ENCODE data around the gene MAGEA9.
"Not testable (repeated sequence)": the region's sequence is repeated elsewhere in the genome, so short reads cannot be mapped to it uniquely, and the experiment has no call there.

DNA sequence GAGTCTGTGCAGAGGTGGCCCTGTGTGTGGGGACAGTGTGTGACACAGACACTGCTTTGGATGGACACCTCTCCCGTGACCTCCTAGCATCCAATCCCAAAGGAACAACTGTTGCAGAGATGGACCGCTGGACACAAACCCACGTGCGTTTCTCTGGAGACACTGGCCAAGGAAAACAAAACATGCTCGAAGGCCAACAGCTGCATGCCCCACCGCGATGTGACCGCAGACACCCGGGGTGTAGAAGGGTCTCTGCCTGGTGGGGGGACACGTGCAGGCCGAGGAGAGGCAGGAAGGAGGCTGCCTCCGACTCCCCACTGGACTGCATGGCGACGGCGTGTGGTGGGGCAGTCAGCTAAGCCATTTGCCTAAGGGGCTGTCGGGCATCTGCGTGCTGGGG lies 8.0 kb upstream of the MAGEA9 start, which contains the start of gene HSFX1:
- TF ChIP-seq, protein P1, sequence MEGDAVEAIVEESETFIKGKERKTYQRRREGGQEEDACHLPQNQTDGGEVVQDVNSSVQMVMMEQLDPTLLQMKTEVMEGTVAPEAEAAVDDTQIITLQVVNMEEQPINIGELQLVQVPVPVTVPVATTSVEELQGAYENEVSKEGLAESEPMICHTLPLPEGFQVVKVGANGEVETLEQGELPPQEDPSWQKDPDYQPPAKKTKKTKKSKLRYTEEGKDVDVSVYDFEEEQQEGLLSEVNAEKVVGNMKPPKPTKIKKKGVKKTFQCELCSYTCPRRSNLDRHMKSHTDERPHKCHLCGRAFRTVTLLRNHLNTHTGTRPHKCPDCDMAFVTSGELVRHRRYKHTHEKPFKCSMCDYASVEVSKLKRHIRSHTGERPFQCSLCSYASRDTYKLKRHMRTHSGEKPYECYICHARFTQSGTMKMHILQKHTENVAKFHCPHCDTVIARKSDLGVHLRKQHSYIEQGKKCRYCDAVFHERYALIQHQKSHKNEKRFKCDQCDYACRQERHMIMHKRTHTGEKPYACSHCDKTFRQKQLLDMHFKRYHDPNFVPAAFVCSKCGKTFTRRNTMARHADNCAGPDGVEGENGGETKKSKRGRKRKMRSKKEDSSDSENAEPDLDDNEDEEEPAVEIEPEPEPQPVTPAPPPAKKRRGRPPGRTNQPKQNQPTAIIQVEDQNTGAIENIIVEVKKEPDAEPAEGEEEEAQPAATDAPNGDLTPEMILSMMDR (IDR thresholded peaks at IDR 0.05), result not testable (repeated sequence)
- TF ChIP-seq POLR2A (IDR thresholded peaks at IDR 0.05), result not testable (repeated sequence)
